ENCODE measurements around the gene DNAH11.
"Not testable (repeated sequence)": the region's sequence is repeated elsewhere in the genome, so short reads cannot be mapped to it uniquely, and the experiment has no call there.

Gene DNAH11

DNA sequence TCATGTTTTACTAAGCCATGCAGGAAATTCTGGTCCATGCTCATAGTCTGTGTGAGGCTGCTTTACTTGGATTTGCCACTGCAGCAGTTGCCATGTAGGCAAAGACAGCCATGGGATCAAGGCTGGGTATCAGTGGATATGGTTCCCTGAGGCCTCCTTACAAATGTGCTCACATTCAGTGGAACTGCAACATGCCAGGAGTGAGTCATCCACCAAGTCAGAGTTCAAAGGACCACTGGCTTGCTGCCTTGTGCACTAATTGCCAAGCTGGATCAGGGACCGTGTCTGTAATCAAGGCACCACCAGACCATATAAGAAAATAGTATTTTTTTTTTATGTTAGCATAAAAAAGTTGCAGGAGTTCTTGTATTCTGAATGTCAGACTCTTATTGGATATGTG is 301.9 kb downstream of the DNAH11 start:
- no peak for DNase-seq (ENCODE audit: low spot score)
- in situ Hi-C loops (cut with MboI; ENCODE audit: low sequenced_read_pairs, unreplicated experiment) = no loop called here
- TF ChIP-seq CTCF (IDR thresholded peaks at IDR 0.05; ENCODE audit: borderline replicate concordance, control extremely low read depth, extremely low read depth, insufficient read depth, missing control alignments) = no peak

DNA sequence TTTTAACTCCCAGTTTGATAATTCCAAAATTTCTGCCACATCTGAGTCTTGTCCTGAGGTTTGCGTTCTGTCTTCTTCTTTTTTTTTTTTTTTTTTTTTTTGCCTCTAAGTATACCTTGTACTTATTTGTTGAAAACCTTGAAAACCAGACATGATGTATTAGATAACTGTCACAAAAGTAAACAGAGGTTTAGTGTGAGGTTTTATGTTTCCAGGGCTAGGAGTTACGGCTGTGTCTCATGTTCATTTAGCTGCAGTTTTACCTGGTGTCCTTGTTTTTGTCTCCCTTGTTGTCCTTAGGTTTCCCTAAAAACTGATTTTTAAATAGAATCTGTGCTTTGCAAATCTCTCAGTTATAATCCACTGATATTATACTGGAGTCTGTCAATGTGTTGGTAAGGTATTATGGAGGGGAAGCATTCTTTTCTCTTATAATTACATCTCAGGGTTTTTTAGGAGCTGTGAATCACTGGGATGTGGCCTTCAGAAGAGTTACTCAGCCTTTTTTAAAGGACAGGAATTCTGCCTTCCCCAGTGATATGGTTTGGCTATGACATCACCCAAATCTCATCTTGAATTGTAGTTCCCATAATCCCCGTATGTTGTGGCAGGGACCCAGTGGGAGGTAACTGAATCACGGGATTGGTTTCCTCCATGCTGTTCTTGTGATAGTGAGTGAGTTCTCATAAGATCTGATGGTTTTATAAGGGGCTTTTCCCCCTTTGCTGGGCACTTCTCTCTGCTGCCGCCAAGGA is 307.9 kb downstream of the DNAH11 start:
- no peak for DNase-seq (ENCODE audit: low spot score)
- in situ Hi-C loops (cut with MboI; ENCODE audit: low sequenced_read_pairs, unreplicated experiment) = no loop called here
- no peak for TF ChIP-seq CTCF (IDR thresholded peaks at IDR 0.05; ENCODE audit: borderline replicate concordance, control extremely low read depth, extremely low read depth, insufficient read depth, missing control alignments)

GRCh38 chr7:21851559-21851967 is 308.7 kb downstream of the DNAH11 start:
- DNase-seq (ENCODE audit: low spot score) = no peak
- in situ Hi-C loops (cut with MboI; ENCODE audit: low sequenced_read_pairs, unreplicated experiment) = no loop called here
- no peak for TF ChIP-seq CTCF (IDR thresholded peaks at IDR 0.05; ENCODE audit: borderline replicate concordance, control extremely low read depth, extremely low read depth, insufficient read depth, missing control alignments)

DNA sequence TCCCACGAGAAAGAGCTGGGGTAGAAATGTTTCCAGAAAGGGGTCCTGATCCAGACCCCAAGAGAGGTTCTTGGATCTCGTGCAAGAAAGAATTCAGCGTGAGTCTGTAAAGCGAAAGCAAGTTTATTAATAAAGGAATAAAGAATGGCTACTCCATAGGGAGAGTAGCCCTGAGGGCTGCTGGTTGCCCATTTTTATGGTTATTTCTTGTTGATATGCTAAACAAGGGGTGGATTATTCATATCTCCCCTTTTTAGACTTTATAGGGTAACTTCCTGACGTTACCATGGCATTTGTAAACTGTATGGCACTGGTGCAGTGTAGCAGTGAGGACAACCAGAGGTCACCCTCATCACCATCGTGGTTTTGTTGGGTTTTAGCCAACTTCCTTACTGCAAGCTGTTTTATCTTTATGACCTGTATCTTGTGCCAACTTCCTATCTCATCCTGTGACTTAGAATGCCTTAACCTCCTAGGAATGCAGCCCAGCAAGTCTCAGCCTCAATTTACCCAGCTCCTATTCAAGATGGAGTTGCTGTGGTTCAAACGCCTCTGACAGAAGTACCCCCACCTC is 322.9 kb downstream of the DNAH11 start:
- DNase-seq (ENCODE audit: low spot score); in situ Hi-C loops (cut with MboI; ENCODE audit: low sequenced_read_pairs, unreplicated experiment): not testable (repeated sequence)

DNA sequence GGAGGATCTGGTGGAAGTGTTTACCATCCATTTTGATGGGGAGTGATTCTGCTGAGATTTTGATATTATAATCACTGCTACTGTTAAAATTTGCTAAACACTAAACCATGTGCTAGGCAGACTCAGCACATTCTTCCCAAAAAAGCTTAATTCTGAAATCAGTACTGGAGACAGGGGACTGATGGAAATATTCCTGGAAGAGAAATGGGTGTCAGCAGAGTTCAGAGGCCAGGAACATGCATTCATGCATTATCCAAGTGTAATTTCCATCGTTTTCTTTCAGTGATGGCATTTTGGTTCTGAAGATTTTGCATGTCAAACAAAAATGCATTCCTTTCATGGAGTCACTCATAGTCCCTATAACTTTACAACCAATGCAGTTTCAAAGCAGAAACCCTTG is 323.9 kb downstream of the DNAH11 start:
- DNase-seq (ENCODE audit: low spot score) = no peak
- no peak for TF ChIP-seq CTCF (IDR thresholded peaks at IDR 0.05; ENCODE audit: borderline replicate concordance, control extremely low read depth, extremely low read depth, insufficient read depth, missing control alignments)
- in situ Hi-C loops (cut with MboI; ENCODE audit: low sequenced_read_pairs, unreplicated experiment) = no loop called here

GRCh38 chr7:21867226-21867625 is 324.4 kb downstream of the DNAH11 start:
- DNase-seq (ENCODE audit: low spot score) = no peak
- in situ Hi-C loops (cut with MboI; ENCODE audit: low sequenced_read_pairs, unreplicated experiment) = no loop called here
- no peak for TF ChIP-seq CTCF (IDR thresholded peaks at IDR 0.05; ENCODE audit: borderline replicate concordance, control extremely low read depth, extremely low read depth, insufficient read depth, missing control alignments)

GRCh38 chr7:21867816-21868575 is 325.2 kb downstream of the DNAH11 start:
- no peak for DNase-seq (ENCODE audit: low spot score)
- no peak for TF ChIP-seq CTCF (IDR thresholded peaks at IDR 0.05; ENCODE audit: borderline replicate concordance, control extremely low read depth, extremely low read depth, insufficient read depth, missing control alignments)
- in situ Hi-C loops (cut with MboI; ENCODE audit: low sequenced_read_pairs, unreplicated experiment) = no loop called here
